K562 (cell line): ENCODE measurements around the gene GRIN1. TPM values are rescaled to one million over a fixed set of nuclear protein-coding genes. Genes with fewer than 3 reads are reported as not detected.

Source experiments
- ATAC-seq: fragments of 200-7000 bp; cut with Tn5 transposase; 3 replicates; pipeline ENCODE4 v1.9.1; 2020; ENCODE audit warnings: moderate library complexity
- BruUV-seq: library from RNA; stranded (reverse); fragments of 400-500 nt; replicated peaks from 2 replicates; lab custom pipeline; 2021; lab: Mats Ljungman, UMichigan
- CTCF ChIA-PET: fragments of 300-600 bp; formaldehyde crosslinking; extraction: SDS; loops from one replicate; lab custom pipeline; 2021; ENCODE audit warnings: low intra/inter-chr PET ratio; lab: Yijun Ruan, JAX
- POLR2A ChIA-PET: fragments of 300-600, 350-650 bp; sonication (Branson Sonifier 250); formaldehyde crosslinking; extraction: SDS; loops from one replicate; lab custom pipeline; 2021; ENCODE audit warnings: antibody characterized with exemption, inconsistent platforms; lab: Yijun Ruan, JAX
- DNase-seq, 4 experiments: peaks; one replicate each; pipeline versions ENCODE4 v3.0.0 to v3.0.0-alpha.2; 2011 to 2018; ENCODE audit warnings: low spot score in 3 of 4, mixed read lengths in 3 of 4; ENCODE audit errors: extremely low read depth in 1 of 4
- FAIRE-seq: peaks from 2 replicates; lab custom pipeline; 2011; peaks lifted over from hg19 to GRCh38; lab: Jason Lieb, UNC
- H2AFZ ChIP-seq: 2 replicates; pipeline ENCODE4 v1.6.0; 2011; ENCODE audit warnings: low read depth, low read length, control low read depth, inconsistent platforms
- H3K27ac ChIP-seq: fragments of 200-600 bp; 3 replicates; pipeline ENCODE4 v1.8.0; 2011; ENCODE audit warnings: low read depth, mild to moderate bottlenecking, control low read depth, inconsistent platforms, low read length, moderate library complexity, mixed read lengths; ENCODE audit errors: extremely low read depth
- H3K27me3 ChIP-seq, 2 experiments: fragments of 300-600 bp in 1 of 2; 2 replicates in 1 of 2; 3 replicates in 1 of 2; pipeline versions ENCODE4 v1.6.0 to v1.8.0; 2011; ENCODE audit warnings: inconsistent platforms in 2 of 2, low read length in 2 of 2, mild to moderate bottlenecking in 1 of 2, mixed read lengths in 1 of 2, moderate library complexity in 1 of 2; ENCODE audit not compliant: control insufficient read depth in 2 of 2, insufficient read depth in 2 of 2
- H3K36me3 ChIP-seq: fragments of 300-600 bp; 3 replicates; pipeline ENCODE4 v1.8.0; 2011; ENCODE audit warnings: mild to moderate bottlenecking, low read length, inconsistent platforms; ENCODE audit not compliant: control insufficient read depth, insufficient read depth
- H3K4me1 ChIP-seq, 2 experiments: fragments of 200-600 bp in 1 of 2; replicated peaks in 1 of 2; 2 replicates in 1 of 2; 3 replicates in 1 of 2; pipeline versions ENCODE4 v1.5.1 to v1.8.0; 2011; ENCODE audit warnings: inconsistent platforms in 2 of 2, low read length in 2 of 2, mild to moderate bottlenecking in 1 of 2, mixed read lengths in 1 of 2, moderate library complexity in 1 of 2; ENCODE audit not compliant: control insufficient read depth in 2 of 2, insufficient read depth in 2 of 2
- H3K4me2 ChIP-seq: 2 replicates; pipeline ENCODE4 v1.6.1; 2011; ENCODE audit warnings: low read length, control low read depth, inconsistent platforms, mixed read lengths; ENCODE audit not compliant: insufficient read depth
- H3K4me3 ChIP-seq: fragments of 200-600 bp; sonication (generic), shearing (Covaris generic); 2 replicates; pipeline ENCODE4 v1.5.1; 2016; ENCODE audit warnings: control low read depth, inconsistent platforms
- H3K79me2 ChIP-seq: fragments of 200-600 bp; 3 replicates; pipeline ENCODE4 v1.8.0; 2011; ENCODE audit warnings: low read length, inconsistent platforms; ENCODE audit not compliant: control insufficient read depth, insufficient read depth
- H3K9ac ChIP-seq, 2 experiments: 2 replicates each; pipeline versions ENCODE4 v1.6.0 to v1.6.1; 2011; ENCODE audit warnings: low read depth in 2 of 2, low read length in 2 of 2, control low read depth in 1 of 2, inconsistent platforms in 1 of 2, mild to moderate bottlenecking in 1 of 2, mixed read lengths in 1 of 2; ENCODE audit not compliant: insufficient read depth in 1 of 2
- H3K9me1 ChIP-seq: one replicate; pipeline ENCODE4 v1.6.0; 2011; ENCODE audit warnings: inconsistent platforms, mild to moderate bottlenecking, low read length, moderate library complexity; ENCODE audit not compliant: control insufficient read depth, insufficient read depth
- H3K9me3 ChIP-seq: replicated peaks from 2 replicates; pipeline ENCODE4 v1.5.1; 2011; ENCODE audit warnings: low read depth, low read length, inconsistent platforms; ENCODE audit not compliant: control insufficient read depth, insufficient read depth
- H4K20me1 ChIP-seq: replicated peaks from 2 replicates; pipeline ENCODE4 v1.6.1; 2011; ENCODE audit warnings: low read length, inconsistent platforms, mixed read lengths; ENCODE audit not compliant: control insufficient read depth, insufficient read depth
- RBFOX2 ChIP-seq: fragments of 200-400 bp; formaldehyde crosslinking; IDR thresholded peaks from 2 replicates; pipeline ENCODE4 v1.6.1; 2017; ENCODE audit warnings: low read depth, mild to moderate bottlenecking, low read length, moderate library complexity
- XRCC5 ChIP-seq: fragments of 200-400 bp; formaldehyde crosslinking; IDR thresholded peaks from 2 replicates; pipeline ENCODE4 v1.6.1; 2017; ENCODE audit warnings: low read depth, mild to moderate bottlenecking, low read length
- WGBS: fragments of 100-300 bp; shearing (Covaris generic); methylation state at CpG from one replicate; pipeline ENCODE4 v1.1.6; 2016; ENCODE audit warnings: low coverage, mixed read lengths; ENCODE audit not compliant: insufficient coverage; ENCODE audit errors: missing lambda C conversion rate; 5-methylcytosine and 5-hydroxymethylcytosine counted together
- in situ Hi-C: fragments of 300-500 bp; cut with MboI; formaldehyde crosslinking; loops from 4 replicates; pipeline ENCODE4 v1.15.0; 2018; ENCODE audit warnings: inconsistent platforms, mixed read lengths
- intact Hi-C: fragments of 100-400 bp; cut with micrococcal nuclease; formaldehyde crosslinking; loops from 2 replicates; pipeline ENCODE4 v1.14.2; 2022
- polyA plus RNA-seq, 8 experiments: library from polyadenylated mRNA; depleted of rRNA in 4 of 8; stranded (reverse) in 5 of 8; unstranded in 3 of 8; fragments of >200 nt; fragmentation: Nextera tagmentation in 2 of 8; fragmentation: Illumina TruSeq in 1 of 8; extraction: Ambion mirVana in 2 of 8; extraction: Trizol in 1 of 8; gene quantifications; 2 replicates each; pipeline versions ENCODE4 v1.2.1 to v1.2.3, GENCODE V29; 2011 to 2014; ENCODE audit warnings: inconsistent platforms in 1 of 8, missing spikeins in 1 of 8
- total RNA-seq, 7 experiments: library from RNA; depleted of rRNA in 6 of 7; stranded (reverse); fragments of >200 nt in 6 of 7; fragmentation: Illumina TruSeq in 2 of 7; extraction: Trizol in 2 of 7; gene quantifications; 2 replicates each; pipeline versions ENCODE4 v1.2.1 to v1.2.3, GENCODE V29; 2011 to 2021; ENCODE audit warnings: low replicate concordance in 1 of 7
- TF ChIP-seq, protein P1 (sequence below), 2 experiments: fragments of 450-650 bp in 1 of 2; sonication (generic) in 1 of 2; formaldehyde crosslinking; conservative IDR thresholded peaks; 2 replicates each; pipeline versions ENCODE4 v1.4.0 to v1.8.1; 2020 to 2022; ENCODE audit warnings: mild to moderate bottlenecking in 1 of 2, missing genetic modification reagents in 1 of 2
- TF ChIP-seq, protein P2 (sequence below), 3 experiments: IDR thresholded peaks in 2 of 3; conservative IDR thresholded peaks in 1 of 3; 2 replicates each; pipeline ENCODE4 v1.5.1; 2011 to 2012; ENCODE audit warnings: low read length in 3 of 3, mild to moderate bottlenecking in 3 of 3, control low read depth in 2 of 3, improper control_type of control experiment in 1 of 3, inconsistent platforms in 1 of 3, low read depth in 1 of 3, mixed read lengths in 1 of 3, moderate library complexity in 1 of 3; ENCODE audit not compliant: insufficient read depth in 2 of 3

GRIN1 gene
- total and polyA plus RNA-seq, 9 of the 15 experiments (the other 6 are each of a cell fraction or from before 2014, with no cell fraction given), result 0.03 to 0.35 (median 0.16) TPM; not detected in 6

DNA sequence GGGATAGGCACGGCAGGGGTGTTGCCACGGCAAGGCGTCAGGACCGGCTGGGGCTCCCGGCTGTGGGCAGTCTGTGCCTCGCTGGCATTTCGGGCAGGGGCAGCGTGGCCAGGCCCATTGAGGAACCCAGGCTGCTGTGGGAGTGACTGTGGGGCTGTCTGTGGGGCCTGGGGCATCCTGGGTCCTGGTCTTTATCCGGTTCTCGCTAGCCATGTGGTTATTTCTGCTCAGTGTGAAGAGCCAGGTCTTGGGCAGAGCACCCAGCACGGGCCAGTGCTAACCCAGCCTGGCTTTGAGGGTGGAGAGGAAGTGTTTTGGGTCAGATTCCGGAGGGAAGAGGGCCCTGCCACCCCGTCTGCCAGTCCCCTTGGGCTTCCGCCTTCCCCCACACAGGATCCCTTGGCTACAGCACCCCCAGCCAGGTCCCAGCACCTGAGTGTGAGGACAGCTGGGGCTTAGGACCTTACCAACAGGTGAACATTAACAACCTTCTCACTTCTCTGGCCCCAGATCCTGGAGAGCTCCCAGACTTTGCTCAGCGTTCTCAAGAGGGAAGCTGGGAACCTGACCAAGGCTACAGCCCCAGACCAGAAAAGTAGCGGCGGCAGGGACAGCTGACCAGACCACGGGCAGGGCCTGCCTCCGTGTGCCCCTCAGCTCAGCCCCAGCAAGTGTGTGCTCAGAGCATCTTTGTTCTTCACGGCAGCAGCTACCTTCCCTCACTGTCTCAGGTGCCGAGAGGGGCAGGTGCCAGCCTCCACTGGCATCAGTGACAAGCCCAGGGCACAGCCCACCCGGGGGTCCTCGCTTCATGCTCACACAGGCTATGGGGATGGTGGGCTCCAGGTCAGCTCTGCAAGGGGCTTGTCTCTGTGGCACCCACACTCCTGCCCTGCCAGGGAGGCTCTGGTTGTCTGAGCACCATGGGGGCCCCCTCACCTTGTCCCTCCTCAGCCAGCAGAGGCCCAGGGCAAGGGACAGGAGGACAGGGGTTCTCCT, 50.6 kb downstream of the GRIN1 start (continued):
- 0 out of 2 replicates have a peak, but pooled peaks have one; percentile 13 for TF ChIP-seq RBFOX2
- 0 out of 2 replicates have a peak, but pooled peaks have one; percentile 11 for TF ChIP-seq XRCC5

DNA sequence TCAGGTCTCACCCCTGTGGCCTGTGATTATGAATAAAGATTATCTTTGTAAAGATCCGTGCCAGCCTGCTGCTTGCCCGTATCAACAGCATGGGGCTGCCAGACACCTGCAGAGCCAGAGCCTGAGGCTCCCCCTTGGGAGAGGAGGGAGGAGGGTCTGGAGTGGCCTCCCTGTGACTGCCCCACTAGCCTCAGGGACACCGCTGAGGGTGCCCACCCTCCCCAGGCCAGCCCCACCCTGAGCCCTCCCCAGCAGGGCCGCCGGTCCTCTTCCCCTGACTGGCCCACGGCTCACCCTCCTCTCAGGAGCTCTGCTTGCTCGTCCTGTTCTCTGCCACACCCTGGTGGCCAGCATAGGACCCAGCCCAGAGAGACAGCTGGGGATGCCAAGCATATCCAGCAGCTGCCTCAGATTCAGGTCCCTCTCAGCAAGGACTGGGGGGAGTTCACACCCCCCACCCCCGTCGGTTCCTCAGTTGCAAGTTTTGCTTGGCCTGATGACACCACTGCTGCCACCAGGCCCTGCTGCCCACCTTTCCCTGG, 51.4 kb downstream of the GRIN1 start:
- H3K9me1 ChIP-seq, result no peaks in the 10 kb centered on the region
- H3K4me2 ChIP-seq, result peak overlapping the region; percentile 98; the same call in 1 of the 2 replicates
- H3K27me3 ChIP-seq, result no peaks in the 10 kb centered on the region
- H3K4me1 ChIP-seq, result peaks cover 20 to 97% of the 10 kb centered on the region in 2 experiments
- no peak overlapping the region for H2AFZ ChIP-seq
- ChIA-PET POLR2A (interaction anchor here (0.6 to 6.7 kb wide), 6 partner anchors 8 to 342 kb away, joined by 3 to 56 read pairs (median 4); partner anchors contain the start of genes NDOR1, TMEM203 and TPRN), CTCF (no interaction called here)
- in situ Hi-C loops, result no loop called here
- 0 out of 2 replicates have a peak overlapping the region, but pooled peaks have one; percentile 98 for H3K4me3 ChIP-seq
- intact Hi-C loops, result no loop called here
- WGBS, result 59% methylated on average over 3 of the region's 9 CpGs
- no peak for DNase-seq
- no peak for ATAC-seq
- FAIRE-seq, result no peak
- no TSS peak for BruUV-seq
- peaks cover 8% of the 10 kb centered on the region for H4K20me1 ChIP-seq
- no peaks in the 10 kb centered on the region for H3K9me3 ChIP-seq
- peaks cover 53% of the 10 kb centered on the region; the same call in 2 of the 3 replicates for H3K36me3 ChIP-seq
- H3K27ac ChIP-seq, result no peak overlapping the region
- H3K9ac ChIP-seq, result peak overlapping the region in 1 of 2 experiments; percentile 96; a peak in 2 of 4 replicates
- TF ChIP-seq, protein P1, sequence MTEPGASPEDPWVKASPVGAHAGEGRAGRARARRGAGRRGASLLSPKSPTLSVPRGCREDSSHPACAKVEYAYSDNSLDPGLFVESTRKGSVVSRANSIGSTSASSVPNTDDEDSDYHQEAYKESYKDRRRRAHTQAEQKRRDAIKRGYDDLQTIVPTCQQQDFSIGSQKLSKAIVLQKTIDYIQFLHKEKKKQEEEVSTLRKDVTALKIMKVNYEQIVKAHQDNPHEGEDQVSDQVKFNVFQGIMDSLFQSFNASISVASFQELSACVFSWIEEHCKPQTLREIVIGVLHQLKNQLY (CRISPR knock-in tag; conservative IDR thresholded peaks at IDR 0.05), result no peak
- TF ChIP-seq, protein P2, sequence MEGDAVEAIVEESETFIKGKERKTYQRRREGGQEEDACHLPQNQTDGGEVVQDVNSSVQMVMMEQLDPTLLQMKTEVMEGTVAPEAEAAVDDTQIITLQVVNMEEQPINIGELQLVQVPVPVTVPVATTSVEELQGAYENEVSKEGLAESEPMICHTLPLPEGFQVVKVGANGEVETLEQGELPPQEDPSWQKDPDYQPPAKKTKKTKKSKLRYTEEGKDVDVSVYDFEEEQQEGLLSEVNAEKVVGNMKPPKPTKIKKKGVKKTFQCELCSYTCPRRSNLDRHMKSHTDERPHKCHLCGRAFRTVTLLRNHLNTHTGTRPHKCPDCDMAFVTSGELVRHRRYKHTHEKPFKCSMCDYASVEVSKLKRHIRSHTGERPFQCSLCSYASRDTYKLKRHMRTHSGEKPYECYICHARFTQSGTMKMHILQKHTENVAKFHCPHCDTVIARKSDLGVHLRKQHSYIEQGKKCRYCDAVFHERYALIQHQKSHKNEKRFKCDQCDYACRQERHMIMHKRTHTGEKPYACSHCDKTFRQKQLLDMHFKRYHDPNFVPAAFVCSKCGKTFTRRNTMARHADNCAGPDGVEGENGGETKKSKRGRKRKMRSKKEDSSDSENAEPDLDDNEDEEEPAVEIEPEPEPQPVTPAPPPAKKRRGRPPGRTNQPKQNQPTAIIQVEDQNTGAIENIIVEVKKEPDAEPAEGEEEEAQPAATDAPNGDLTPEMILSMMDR (IDR thresholded peaks at IDR 0.05 in 2 of 3, conservative IDR thresholded peaks at IDR 0.05 in 1 of 3; ENCODE audit: insufficient read depth in 2 of 3, low read depth in 1 of 3, low read length in 3 of 3), result peak in 2 of 3 experiments; percentile 11 to 19; a peak in 3 of 6 replicates
- TF ChIP-seq, all 486 proteins: peak for 1
- peaks cover 44% of the 10 kb centered on the region for H3K79me2 ChIP-seq
